ENCODE measurements around the gene TCF7L2.

The TCF7L2 gene

GRCh38 chr10:112999102-112999501 is 49.1 kb downstream of the TCF7L2 start:
- no peak for DNase-seq (ENCODE audit: low read depth in 2 of 2)

- no peak for DNase-seq (ENCODE audit: low read depth in 2 of 2)
Measured at GRCh38 chr10:113000442-113000841, 50.4 kb downstream of the TCF7L2 start.

- no peak for DNase-seq (ENCODE audit: low read depth in 2 of 2)
Measured at GRCh38 chr10:113000876-113001598, 51.0 kb downstream of the TCF7L2 start.

GRCh38 chr10:113001599-113002448 is 51.8 kb downstream of the TCF7L2 start:
- no peak for DNase-seq (ENCODE audit: low read depth in 2 of 2)

GRCh38 chr10:113002449-113002777 is 52.4 kb downstream of the TCF7L2 start:
- no peak for DNase-seq (ENCODE audit: low read depth in 2 of 2)

GRCh38 chr10:113003052-113003451 is 53.0 kb downstream of the TCF7L2 start:
- DNase-seq (ENCODE audit: low read depth in 2 of 2) = no peak

- DNase-seq (ENCODE audit: low read depth in 2 of 2) = no peak
Measured at GRCh38 chr10:113004069-113004618, 54.1 kb downstream of the TCF7L2 start.

GRCh38 chr10:113005380-113005779 is 55.3 kb downstream of the TCF7L2 start:
- DNase-seq (ENCODE audit: low read depth in 2 of 2) = no peak

GRCh38 chr10:113006656-113007342 is 56.8 kb downstream of the TCF7L2 start:
- DNase-seq (ENCODE audit: low read depth in 2 of 2) = no peak

GRCh38 chr10:113007343-113007771 is 57.3 kb downstream of the TCF7L2 start:
- no peak for DNase-seq (ENCODE audit: low read depth in 2 of 2)

GRCh38 chr10:113007821-113008220 is 57.8 kb downstream of the TCF7L2 start:
- no peak for DNase-seq (ENCODE audit: low read depth in 2 of 2)

GRCh38 chr10:113011592-113012374 is 61.7 kb downstream of the TCF7L2 start:
- DNase-seq (ENCODE audit: low read depth in 2 of 2) = no peak

- DNase-seq (ENCODE audit: low read depth in 2 of 2) = no peak
Measured at GRCh38 chr10:113015201-113015600, 65.2 kb downstream of the TCF7L2 start.

- no peak for DNase-seq (ENCODE audit: low read depth in 2 of 2)
Measured at GRCh38 chr10:113017376-113017775, 67.3 kb downstream of the TCF7L2 start.

GRCh38 chr10:113018034-113018433 is 68.0 kb downstream of the TCF7L2 start:
- DNase-seq (ENCODE audit: low read depth in 2 of 2) = no peak

GRCh38 chr10:113019096-113019495 is 69.0 kb downstream of the TCF7L2 start:
- no peak for DNase-seq (ENCODE audit: low read depth in 2 of 2)

GRCh38 chr10:113019692-113020474 is 69.8 kb downstream of the TCF7L2 start:
- no peak for DNase-seq (ENCODE audit: low read depth in 2 of 2)

- no peak for DNase-seq (ENCODE audit: low read depth in 2 of 2)
Measured at GRCh38 chr10:113020475-113020753, 70.4 kb downstream of the TCF7L2 start.

GRCh38 chr10:113020838-113021237 is 70.8 kb downstream of the TCF7L2 start:
- no peak for DNase-seq (ENCODE audit: low read depth in 2 of 2)

GRCh38 chr10:113021268-113022040 is 71.4 kb downstream of the TCF7L2 start:
- DNase-seq (ENCODE audit: low read depth in 2 of 2) = no peak
